Neutrophil (primary cell): ENCODE data around the gene NBAS.

Experiments used
- H3K27ac ChIP-seq: fragments of 200-600 bp; sonication (generic); 2 replicates; pipeline ENCODE4 v1.5.1; 2016; ENCODE audit warnings: mild to moderate bottlenecking, moderate library complexity
- H3K27me3 ChIP-seq: fragments of 200-600 bp; sonication (generic); 2 replicates; pipeline ENCODE4 v1.6.0; 2016; ENCODE audit warnings: mild to moderate bottlenecking
- H3K36me3 ChIP-seq: fragments of 200-600 bp; sonication (generic); 2 replicates; pipeline ENCODE4 v1.5.1; 2017
- H3K4me1 ChIP-seq, 2 experiments: fragments of 200-600 bp in 1 of 2; sonication (generic) in 1 of 2; 1 replicate in 1 of 2; 2 replicates in 1 of 2; pipeline versions ENCODE4 v1.5.1 to v1.6.1; 2013 to 2016; ENCODE audit warnings: low read depth in 1 of 2, low read length in 1 of 2, mild to moderate bottlenecking in 1 of 2, moderate library complexity in 1 of 2; ENCODE audit not compliant: control insufficient read depth in 1 of 2, insufficient read depth in 1 of 2
- H3K4me3 ChIP-seq, 2 experiments: fragments of 200-600 bp in 1 of 2; sonication (generic) in 1 of 2; 1 replicate in 1 of 2; 2 replicates in 1 of 2; pipeline ENCODE4 v1.5.1; 2013 to 2016; ENCODE audit warnings: low read depth in 1 of 2, low read length in 1 of 2, mild to moderate bottlenecking in 1 of 2, moderate library complexity in 1 of 2
- H3K9me3 ChIP-seq: fragments of 200-600 bp; sonication (generic); 2 replicates; pipeline ENCODE4 v1.5.1; 2016
- TF ChIP-seq, protein P1 (sequence below): fragments of 200-600 bp; sonication (generic); IDR thresholded peaks from 2 replicates; pipeline ENCODE4 v1.5.1; 2016; ENCODE audit warnings: antibody characterized with exemption

The NBAS gene

DNA sequence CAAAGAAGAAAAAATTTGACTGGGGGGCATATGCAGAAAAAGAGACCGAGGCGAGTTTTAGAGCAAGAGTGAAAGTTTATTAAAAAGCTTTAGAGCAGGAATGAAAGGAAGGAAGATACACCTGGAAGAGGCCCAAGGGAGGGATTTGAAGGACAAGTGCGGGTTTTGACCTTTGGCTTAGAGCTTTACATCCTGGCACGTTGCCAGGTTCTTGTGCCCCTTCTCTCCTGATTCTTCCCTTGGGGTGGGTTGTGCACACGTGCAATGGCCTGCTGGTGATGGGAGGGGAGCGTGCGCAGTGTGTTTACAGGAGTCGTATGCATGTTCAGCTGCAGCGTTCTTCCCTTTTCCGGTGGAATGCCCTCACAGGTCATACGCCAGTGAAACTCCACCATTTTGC, 208.8 kb downstream of the NBAS start:
- Histone ChIP-seq H3K4me1 (peaks cover 0 to 3% of the 10 kb centered on the region in 2 experiments), H3K9me3 (no peaks in the 10 kb centered on the region), H3K27ac (no peak overlapping the region), H3K36me3 (peaks cover 6% of the 10 kb centered on the region), H3K4me3 (no peak overlapping the region), H3K27me3 (no peaks in the 10 kb centered on the region)
- TF ChIP-seq, protein P1, sequence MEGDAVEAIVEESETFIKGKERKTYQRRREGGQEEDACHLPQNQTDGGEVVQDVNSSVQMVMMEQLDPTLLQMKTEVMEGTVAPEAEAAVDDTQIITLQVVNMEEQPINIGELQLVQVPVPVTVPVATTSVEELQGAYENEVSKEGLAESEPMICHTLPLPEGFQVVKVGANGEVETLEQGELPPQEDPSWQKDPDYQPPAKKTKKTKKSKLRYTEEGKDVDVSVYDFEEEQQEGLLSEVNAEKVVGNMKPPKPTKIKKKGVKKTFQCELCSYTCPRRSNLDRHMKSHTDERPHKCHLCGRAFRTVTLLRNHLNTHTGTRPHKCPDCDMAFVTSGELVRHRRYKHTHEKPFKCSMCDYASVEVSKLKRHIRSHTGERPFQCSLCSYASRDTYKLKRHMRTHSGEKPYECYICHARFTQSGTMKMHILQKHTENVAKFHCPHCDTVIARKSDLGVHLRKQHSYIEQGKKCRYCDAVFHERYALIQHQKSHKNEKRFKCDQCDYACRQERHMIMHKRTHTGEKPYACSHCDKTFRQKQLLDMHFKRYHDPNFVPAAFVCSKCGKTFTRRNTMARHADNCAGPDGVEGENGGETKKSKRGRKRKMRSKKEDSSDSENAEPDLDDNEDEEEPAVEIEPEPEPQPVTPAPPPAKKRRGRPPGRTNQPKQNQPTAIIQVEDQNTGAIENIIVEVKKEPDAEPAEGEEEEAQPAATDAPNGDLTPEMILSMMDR = no peak

DNA sequence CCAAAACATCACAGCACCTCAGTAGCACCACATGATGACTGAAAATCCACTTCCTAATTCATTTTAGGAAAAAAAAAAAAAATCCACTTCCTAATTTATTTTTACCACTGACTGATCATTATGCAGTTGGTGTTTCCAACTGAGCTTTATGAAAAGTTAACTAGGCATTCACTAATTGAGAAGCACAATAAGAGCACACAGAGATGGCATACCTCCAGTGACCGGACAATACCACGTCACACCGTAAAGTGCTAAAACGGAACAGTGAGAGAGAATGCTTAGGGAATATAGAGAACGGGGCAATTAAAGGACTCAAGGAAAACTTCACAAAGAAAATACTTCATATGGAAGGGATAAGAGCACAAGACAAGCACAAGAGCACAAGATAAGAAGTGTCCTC, 212.5 kb downstream of the NBAS start:
- H3K27me3 ChIP-seq = no peaks in the 10 kb centered on the region
- TF ChIP-seq, protein P1 = no peak
- no peaks in the 10 kb centered on the region for H3K36me3 ChIP-seq
- no peaks in the 10 kb centered on the region for H3K4me1 ChIP-seq
- no peaks in the 10 kb centered on the region for H3K9me3 ChIP-seq
- H3K27ac ChIP-seq = no peak overlapping the region
- H3K4me3 ChIP-seq = no peak overlapping the region

DNA sequence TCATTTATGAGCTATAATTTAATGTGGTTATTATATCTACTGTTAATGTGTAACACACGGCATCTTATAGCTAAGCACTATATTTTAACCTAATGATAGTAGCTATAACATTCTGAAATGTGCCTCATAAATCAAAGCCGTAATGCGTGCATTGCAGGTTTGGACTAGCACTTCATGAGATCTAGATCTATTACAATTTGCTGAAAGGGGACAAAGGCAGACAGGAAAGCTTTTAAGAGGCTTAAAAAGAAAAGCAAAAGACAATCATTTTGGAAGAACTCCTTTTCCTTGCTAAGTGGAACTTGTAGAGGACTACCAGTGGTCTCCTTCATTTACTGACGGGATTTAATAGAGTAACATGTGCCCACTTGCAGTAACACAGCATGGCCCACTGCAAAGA, 213.1 kb downstream of the NBAS start:
- H3K4me3 ChIP-seq = no peak overlapping the region
- H3K4me1 ChIP-seq = no peaks in the 10 kb centered on the region
- TF ChIP-seq, protein P1 = no peak
- no peaks in the 10 kb centered on the region for H3K27me3 ChIP-seq
- no peak overlapping the region for H3K27ac ChIP-seq
- no peaks in the 10 kb centered on the region for H3K9me3 ChIP-seq
- no peaks in the 10 kb centered on the region for H3K36me3 ChIP-seq

DNA sequence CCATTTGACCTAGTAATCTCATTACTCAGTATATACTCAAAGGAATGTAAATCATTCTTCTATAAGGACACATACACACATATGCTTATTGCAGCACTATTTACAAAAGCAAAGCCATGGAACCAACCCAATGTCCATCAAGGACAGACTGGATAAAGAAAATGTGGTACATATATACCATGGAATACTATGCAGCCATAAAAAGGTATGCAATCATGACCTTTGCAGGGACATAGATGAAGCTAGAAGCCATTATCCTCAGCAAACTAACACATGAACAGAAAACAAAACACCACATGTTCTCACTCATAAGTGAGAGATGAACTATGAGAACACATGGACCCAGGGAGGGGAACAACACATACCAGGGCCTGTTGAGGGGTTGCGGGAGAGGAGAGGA, 214.5 kb downstream of the NBAS start:
- Histone ChIP-seq H3K27me3 (no peaks in the 10 kb centered on the region), H3K4me1 (no peaks in the 10 kb centered on the region), H3K4me3 (no peak overlapping the region), H3K9me3 (no peaks in the 10 kb centered on the region), H3K36me3 (no peaks in the 10 kb centered on the region), H3K27ac (no peak overlapping the region)
- TF ChIP-seq, protein P1 = no peak

DNA sequence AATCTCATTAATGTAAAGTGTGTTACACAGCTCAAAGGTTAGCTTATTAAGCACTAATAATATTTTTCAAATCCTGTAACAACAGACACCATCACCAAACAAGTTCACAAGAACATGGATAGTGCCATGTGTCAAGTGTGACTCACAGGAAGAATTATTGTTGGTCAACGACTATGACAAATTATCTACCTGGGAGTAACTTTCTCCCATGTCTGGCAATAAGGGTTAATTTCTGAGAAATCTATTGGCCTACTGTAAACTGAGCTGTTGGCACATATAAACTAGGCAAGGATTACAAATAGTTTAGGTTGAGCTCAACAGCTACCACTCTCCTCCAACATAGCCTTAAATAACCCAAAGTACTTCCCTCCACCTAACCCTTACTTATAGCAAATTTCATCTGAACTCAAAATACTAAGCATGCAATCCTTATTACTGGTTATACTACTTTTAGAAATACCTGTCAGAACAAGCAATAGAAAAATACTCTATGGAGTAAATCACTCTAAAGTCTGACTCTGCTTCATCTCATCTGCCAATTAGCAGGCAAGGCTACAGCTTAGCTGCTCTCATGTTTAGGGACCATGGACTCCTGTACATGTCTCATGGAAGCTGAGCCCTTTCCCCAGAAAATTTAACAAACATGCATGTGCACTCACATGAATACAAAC, 223.0 kb downstream of the NBAS start:
- Histone ChIP-seq H3K4me1 (peaks cover 19 to 25% of the 10 kb centered on the region in 2 experiments), H3K36me3 (no peaks in the 10 kb centered on the region), H3K4me3 (no peak overlapping the region), H3K27me3 (no peaks in the 10 kb centered on the region), H3K27ac (no peak overlapping the region), H3K9me3 (no peaks in the 10 kb centered on the region)
- TF ChIP-seq, protein P1 = no peak
